AG09309 (cell line): ENCODE results near the gene C9orf85.

Source experiments
- DNase-seq: peaks from one replicate; pipeline ENCODE4 v3.0.0-alpha.2; 2010; ENCODE audit warnings: low read depth
- H3K4me3 ChIP-seq: 2 replicates; pipeline ENCODE4 v1.5.1; 2011; ENCODE audit warnings: mild to moderate bottlenecking, low read depth, low read length, moderate library complexity; ENCODE audit not compliant: control insufficient read depth
- TF ChIP-seq, protein P1 (sequence below): IDR thresholded peaks from 2 replicates; pipeline ENCODE4 v1.5.1; 2011; ENCODE audit warnings: mild to moderate bottlenecking, low read depth, low read length, inconsistent platforms; ENCODE audit not compliant: insufficient read depth, control insufficient read depth; ENCODE audit errors: missing control alignments

Gene C9orf85, protein sequence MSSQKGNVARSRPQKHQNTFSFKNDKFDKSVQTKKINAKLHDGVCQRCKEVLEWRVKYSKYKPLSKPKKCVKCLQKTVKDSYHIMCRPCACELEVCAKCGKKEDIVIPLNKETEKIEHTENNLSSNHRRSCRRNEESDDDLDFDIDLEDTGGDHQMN

GRCh38 chr9:71911061-71911907, at the start of gene C9orf85, which contains the start of gene ABHD17B:
Gene C9orf85 (plus strand): TSS chr9:71911639. CDS start chr9:71911735, 96 bp downstream.
Gene ABHD17B (minus strand): TSS chr9:71911193. CDS start chr9:71875080, 36,113 bp downstream.
- H3K4me3 ChIP-seq, result peak within 1 kb of the TSS; percentile 82
- DNase-seq, result peak; percentile 98
- TF ChIP-seq, protein P1, sequence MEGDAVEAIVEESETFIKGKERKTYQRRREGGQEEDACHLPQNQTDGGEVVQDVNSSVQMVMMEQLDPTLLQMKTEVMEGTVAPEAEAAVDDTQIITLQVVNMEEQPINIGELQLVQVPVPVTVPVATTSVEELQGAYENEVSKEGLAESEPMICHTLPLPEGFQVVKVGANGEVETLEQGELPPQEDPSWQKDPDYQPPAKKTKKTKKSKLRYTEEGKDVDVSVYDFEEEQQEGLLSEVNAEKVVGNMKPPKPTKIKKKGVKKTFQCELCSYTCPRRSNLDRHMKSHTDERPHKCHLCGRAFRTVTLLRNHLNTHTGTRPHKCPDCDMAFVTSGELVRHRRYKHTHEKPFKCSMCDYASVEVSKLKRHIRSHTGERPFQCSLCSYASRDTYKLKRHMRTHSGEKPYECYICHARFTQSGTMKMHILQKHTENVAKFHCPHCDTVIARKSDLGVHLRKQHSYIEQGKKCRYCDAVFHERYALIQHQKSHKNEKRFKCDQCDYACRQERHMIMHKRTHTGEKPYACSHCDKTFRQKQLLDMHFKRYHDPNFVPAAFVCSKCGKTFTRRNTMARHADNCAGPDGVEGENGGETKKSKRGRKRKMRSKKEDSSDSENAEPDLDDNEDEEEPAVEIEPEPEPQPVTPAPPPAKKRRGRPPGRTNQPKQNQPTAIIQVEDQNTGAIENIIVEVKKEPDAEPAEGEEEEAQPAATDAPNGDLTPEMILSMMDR, result no peak

GRCh38 chr9:71863631-71864030, 47.8 kb upstream of the C9orf85 start:
- H3K4me3 ChIP-seq, result no peak overlapping the region
- no peak for DNase-seq
- TF ChIP-seq, protein P1, result no peak

GRCh38 chr9:71875345-71875744, 36.1 kb upstream of the C9orf85 start:
- no peak overlapping the region for H3K4me3 ChIP-seq
- no peak for DNase-seq
- TF ChIP-seq, protein P1, result no peak

GRCh38 chr9:71876106-71876505, 35.3 kb upstream of the C9orf85 start:
- no peak overlapping the region for H3K4me3 ChIP-seq
- no peak for DNase-seq
- TF ChIP-seq, protein P1, result no peak

- no peak for DNase-seq
- no peak overlapping the region for H3K4me3 ChIP-seq
- TF ChIP-seq, protein P1, result no peak
Measured at GRCh38 chr9:71876829-71877228, 34.6 kb upstream of the C9orf85 start.

DNA sequence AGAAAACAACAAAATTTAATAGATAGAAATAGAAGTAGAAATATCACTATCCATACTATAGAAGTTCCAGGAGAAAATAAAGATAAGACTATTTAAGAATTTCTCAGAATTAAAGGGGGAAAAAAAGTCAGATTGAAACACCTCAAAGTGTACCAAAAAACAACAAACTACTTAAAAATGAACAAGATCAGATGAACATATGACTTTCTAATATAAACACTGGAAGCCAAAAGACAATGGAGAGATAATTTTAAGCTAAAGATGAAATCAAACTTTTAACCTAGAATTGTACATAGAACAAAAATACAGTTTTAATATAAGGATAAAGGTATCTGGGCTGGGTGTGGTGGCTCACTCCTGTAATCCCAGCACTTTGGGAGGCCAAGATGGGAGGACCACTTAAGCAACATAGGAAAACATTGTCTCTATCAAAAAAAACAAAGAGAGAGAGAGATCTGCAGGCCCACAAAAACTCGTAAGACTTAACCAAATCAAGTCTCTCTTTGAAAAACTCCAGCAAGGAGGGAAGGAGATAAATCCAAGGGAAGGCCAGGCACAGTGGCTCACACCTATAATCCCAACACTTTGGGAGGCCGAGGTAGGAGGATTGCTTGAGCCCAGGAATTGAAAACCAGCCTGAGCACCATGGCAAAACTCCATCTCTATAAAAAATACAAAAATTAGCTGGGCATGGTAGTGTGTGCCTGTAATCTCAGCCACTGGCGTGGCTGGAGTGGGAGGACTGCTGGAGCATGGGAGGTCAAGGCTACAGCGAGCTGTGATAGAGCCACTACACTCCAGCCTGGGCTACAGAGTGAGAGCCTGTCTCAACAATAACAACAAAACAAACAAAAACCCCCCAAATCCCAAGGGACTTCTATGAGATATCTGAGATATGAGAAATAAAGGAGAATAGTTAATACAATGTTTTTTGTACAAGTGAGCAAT, 32.8 kb upstream of the C9orf85 start:
- TF ChIP-seq, protein P1, result no peak

More for the DNA sequence above, 32.8 kb upstream of the C9orf85 start:
- no peak for DNase-seq
- H3K4me3 ChIP-seq, result no peak overlapping the region
